Gastroesophageal sphincter (tissue), 4 donors: ENCODE data around the gene NLRP7. TPM values are rescaled to one million over a fixed set of nuclear protein-coding genes. Genes with fewer than 3 reads are reported as not detected.
"Not testable (repeated sequence)": the region's sequence is repeated elsewhere in the genome, so short reads cannot be mapped to it uniquely, and the experiment has no call there.

Experiments used
- ATAC-seq: fragments of 150-250 bp; one replicate; pipeline ENCODE4 v1.9.1; 2016; ENCODE audit warnings: mild to moderate bottlenecking, moderate library complexity
- H3K27ac ChIP-seq, 4 donors: fragments of 200-600 bp; sonication (generic) in 3 of 4; 1 replicate in 3 of 4; 2 replicates in 1 of 4; pipeline ENCODE4 v1.5.1; 2016 to 2019
- H3K27me3 ChIP-seq: fragments of 200-600 bp; sonication (generic); one replicate; pipeline ENCODE4 v1.5.1; 2019
- H3K36me3 ChIP-seq, 2 donors: fragments of 200-600 bp; sonication (generic); one replicate each; pipeline ENCODE4 v1.5.1; 2019; ENCODE audit warnings: control low read depth in 1 of 2
- H3K4me1 ChIP-seq, 3 donors: fragments of 200-600 bp; sonication (generic); 1 replicate in 2 of 3; 2 replicates in 1 of 3; pipeline ENCODE4 v1.5.1; 2016 to 2019; ENCODE audit warnings: control low read depth in 2 of 3
- H3K4me3 ChIP-seq, 2 donors: fragments of 200-600 bp; sonication (generic); one replicate each; pipeline ENCODE4 v1.5.1; 2019; ENCODE audit warnings: mild to moderate bottlenecking in 1 of 2, moderate library complexity in 1 of 2
- H3K9me3 ChIP-seq, 3 donors: fragments of 200-600 bp; sonication (generic); one replicate each; pipeline ENCODE4 v1.5.1; 2017 to 2019; ENCODE audit warnings: control low read depth in 2 of 3
- CTCF ChIP-seq, 4 experiments: fragments of 200-600 bp in 2 of 4; fragments of 450-650 bp in 2 of 4; sonication (generic) in 1 of 4; IDR thresholded peaks; one replicate each; pipeline ENCODE4 v1.5.1; 2017 to 2019; ENCODE audit warnings: antibody characterized with exemption in 4 of 4, mild to moderate bottlenecking in 2 of 4, moderate library complexity in 2 of 4
- EP300 ChIP-seq: sonication (generic); formaldehyde crosslinking; IDR thresholded peaks from one replicate; pipeline ENCODE4 v1.6.1; 2017; ENCODE audit warnings: antibody characterized with exemption, mild to moderate bottlenecking
- POLR2A ChIP-seq, 2 donors: fragments of 450-650 bp; IDR thresholded peaks; one replicate each; pipeline ENCODE4 v1.6.1; 2017; ENCODE audit warnings: antibody characterized with exemption in 2 of 2, mild to moderate bottlenecking in 2 of 2, moderate library complexity in 1 of 2
- POLR2AphosphoS5 ChIP-seq: sonication (generic); formaldehyde crosslinking; IDR thresholded peaks from one replicate; pipeline ENCODE4 v1.6.1; 2017; ENCODE audit warnings: antibody characterized with exemption
- WGBS, 2 donors: methylation state at CpG; one replicate each; pipeline ENCODE4 v1.1.5; 2018; ENCODE audit warnings: low coverage in 1 of 2; 5-methylcytosine and 5-hydroxymethylcytosine counted together
- total RNA-seq, 4 donors: library from RNA; depleted of rRNA; stranded (reverse); fragments of >200 nt; gene quantifications; one replicate each; pipeline ENCODE4 v1.1.0, GENCODE V29; 2016

Gene NLRP7
- total RNA-seq, 4 donors from 2014 or later: not detected

GRCh38 chr19:54906819-54907218 lies 40.5 kb downstream of the NLRP7 start:
- WGBS, 2 donors: 59 to 63% methylated on average over 3 of the region's 7 CpGs
- H3K27ac ChIP-seq: no peak overlapping the region
- H3K4me1 ChIP-seq: no peaks in the 10 kb centered on the region
- TF ChIP-seq CTCF (IDR thresholded peaks at IDR 0.05) (no peak), EP300 (no peak), POLR2A (IDR thresholded peaks at IDR 0.05) (no peak), POLR2AphosphoS5 (no peak)
- no peaks in the 10 kb centered on the region for H3K36me3 ChIP-seq
- ATAC-seq: no peak
- H3K9me3 ChIP-seq: no peaks in the 10 kb centered on the region
- H3K4me3 ChIP-seq: no peak overlapping the region
- H3K27me3 ChIP-seq: peaks cover 28% of the 10 kb centered on the region

- no peaks in the 10 kb centered on the region for H3K9me3 ChIP-seq
- ATAC-seq: no peak
- no peak within 1 kb of the TSS for H3K27ac ChIP-seq
- H3K27me3 ChIP-seq: peaks cover 27% of the 10 kb centered on the region
- H3K36me3 ChIP-seq: no peaks in the 10 kb centered on the region
- H3K4me3 ChIP-seq: no peak within 1 kb of the TSS
- TF ChIP-seq POLR2AphosphoS5 (no peak), POLR2A (IDR thresholded peaks at IDR 0.05) (no peak), EP300 (no peak), CTCF (IDR thresholded peaks at IDR 0.05) (no peak)
- 10 to 31% methylated on average over 2 to 4 of the region's 22 CpGs for WGBS, 2 donors
- no peaks in the 10 kb centered on the region for H3K4me1 ChIP-seq
Observed at GRCh38 chr19:54905803-54906511, 41.4 kb downstream of the NLRP7 start, which contains the start of gene NCR1. NCR1 (plus strand) TSS chr19:54906148; CDS start chr19:54906188, 40 bp downstream.

- TF ChIP-seq POLR2A (IDR thresholded peaks at IDR 0.05): no peak
- Histone ChIP-seq H3K4me3 (no peak overlapping the region), H3K4me1 (no peaks in the 10 kb centered on the region), H3K27ac (no peak overlapping the region), H3K27me3 (peaks cover 32% of the 10 kb centered on the region), H3K36me3 (no peaks in the 10 kb centered on the region), H3K9me3 (no peaks in the 10 kb centered on the region)
- no peak for ATAC-seq
- 45 to 64% methylated on average over 2 to 5 of the region's 5 CpGs for WGBS, 2 donors
Observed at GRCh38 chr19:54905421-54905802, 41.9 kb downstream of the NLRP7 start.

- not testable (repeated sequence) for H3K27ac ChIP-seq, ATAC-seq, H3K4me1 ChIP-seq, H3K4me3 ChIP-seq, H3K36me3 ChIP-seq, H3K9me3 ChIP-seq
- 72 to 82% methylated on average over 4 of the region's 4 CpGs for WGBS, 2 donors
- H3K27me3 ChIP-seq: peaks cover 39% of the 10 kb centered on the region
Observed at GRCh38 chr19:54904261-54904660, 43.1 kb downstream of the NLRP7 start.

- Histone ChIP-seq H3K27ac (no peak overlapping the region), H3K36me3 (no peaks in the 10 kb centered on the region), H3K4me3 (no peak overlapping the region), H3K4me1 (no peaks in the 10 kb centered on the region), H3K9me3 (no peaks in the 10 kb centered on the region), H3K27me3 (peaks cover 43% of the 10 kb centered on the region)
- 85 to 91% methylated on average over 6 of the region's 6 CpGs for WGBS, 2 donors
- TF ChIP-seq CTCF (IDR thresholded peaks at IDR 0.05): no peak
- ATAC-seq: no peak
Observed at GRCh38 chr19:54903303-54903702, 44.0 kb downstream of the NLRP7 start.

- Histone ChIP-seq H3K9me3 (no peaks in the 10 kb centered on the region), H3K27ac (no peak overlapping the region), H3K27me3 (peaks cover 45% of the 10 kb centered on the region), H3K4me1 (no peaks in the 10 kb centered on the region), H3K4me3 (no peak overlapping the region), H3K36me3 (no peaks in the 10 kb centered on the region)
- WGBS, 2 donors: 58 to 100% methylated on average over 1 to 3 of the region's 3 CpGs
- no peak for ATAC-seq
- TF ChIP-seq POLR2A (IDR thresholded peaks at IDR 0.05) (no peak), CTCF (IDR thresholded peaks at IDR 0.05) (no peak), POLR2AphosphoS5 (no peak), EP300 (no peak)
Observed at GRCh38 chr19:54902061-54902460, 45.3 kb downstream of the NLRP7 start.

- H3K27me3 ChIP-seq: peaks cover 36% of the 10 kb centered on the region
- H3K36me3 ChIP-seq, H3K4me1 ChIP-seq, H3K27ac ChIP-seq, H3K4me3 ChIP-seq, ATAC-seq, H3K9me3 ChIP-seq: not testable (repeated sequence)
- WGBS, 2 donors: 66 to 88% methylated on average over 5 to 7 of the region's 8 CpGs
Observed at GRCh38 chr19:54901153-54901552, 46.2 kb downstream of the NLRP7 start.

GRCh38 chr19:54899646-54900045 lies 47.7 kb downstream of the NLRP7 start:
- not testable (repeated sequence) for H3K4me3 ChIP-seq, H3K36me3 ChIP-seq, H3K27ac ChIP-seq, ATAC-seq, H3K4me1 ChIP-seq, H3K9me3 ChIP-seq
- WGBS, 2 donors: 78% methylated on average over 7 of the region's 9 CpGs; no CpG with 5 or more reads in 1 of the 2 donors
- H3K27me3 ChIP-seq: peaks cover 27% of the 10 kb centered on the region

GRCh38 chr19:54898685-54899084 lies 48.6 kb downstream of the NLRP7 start:
- peaks cover 34% of the 10 kb centered on the region for H3K27me3 ChIP-seq
- not testable (repeated sequence) for H3K4me3 ChIP-seq, H3K9me3 ChIP-seq, H3K4me1 ChIP-seq, H3K27ac ChIP-seq, H3K36me3 ChIP-seq, ATAC-seq
- WGBS, 2 donors: 59% methylated on average over 7 of the region's 7 CpGs; no CpG with 5 or more reads in 1 of the 2 donors
